HG02759 (cell line): ENCODE measurements around the gene PNRC1.
A peak's percentile ranks its signal among the peaks of the same experiment; 100 is the strongest.
"Not testable (repeated sequence)": the region's sequence is repeated elsewhere in the genome, so short reads cannot be mapped to it uniquely, and the experiment has no call there.

Experiments
- ATAC-seq: cut with Tn5 transposase; IDR thresholded peaks from one replicate; pipeline ENCODE4 v1.9.1; 2021; ENCODE audit warnings: mild to moderate bottlenecking, moderate library complexity; ENCODE audit not compliant: unreplicated experiment

PNRC1 gene

DNA sequence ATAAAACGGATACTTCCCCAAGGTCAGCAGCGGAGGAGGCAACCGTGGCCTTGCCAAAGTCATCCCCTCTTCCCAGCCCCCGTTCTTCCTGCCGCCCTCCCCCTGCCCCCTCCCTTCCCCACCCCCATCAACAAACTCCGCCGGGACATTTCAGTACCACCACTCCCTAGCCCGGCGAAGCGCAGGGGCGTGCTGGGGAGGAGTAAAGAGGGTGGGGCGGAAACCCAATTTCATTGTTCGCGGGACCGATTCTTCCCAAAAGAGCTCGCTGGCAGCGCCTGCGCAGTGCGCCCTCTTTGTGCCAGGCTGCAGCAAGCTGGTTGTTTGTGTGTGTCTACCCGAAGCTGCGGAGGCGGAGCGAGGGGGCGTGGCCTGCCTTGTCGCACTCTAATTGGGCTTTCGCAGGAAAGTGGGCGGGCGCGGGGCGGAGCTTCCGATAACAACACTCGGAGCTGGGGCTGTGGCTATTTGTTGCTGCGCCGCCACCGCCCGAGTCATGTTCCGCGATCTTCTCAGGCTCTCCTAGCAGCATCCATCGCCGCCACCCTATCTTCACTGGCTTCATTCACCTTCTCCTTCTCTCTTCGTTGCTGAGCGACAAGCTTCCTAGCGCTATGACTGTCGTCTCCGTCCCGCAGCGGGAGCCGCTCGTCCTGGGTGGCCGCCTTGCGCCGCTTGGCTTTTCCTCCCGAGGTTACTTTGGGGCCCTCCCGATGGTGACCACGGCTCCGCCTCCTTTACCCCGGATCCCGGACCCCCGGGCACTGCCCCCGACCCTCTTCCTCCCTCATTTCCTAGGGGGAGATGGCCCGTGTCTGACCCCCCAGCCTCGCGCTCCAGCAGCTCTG is at the start of gene PNRC1:
TSS of gene PNRC1 (plus strand) at position 471 of the 848 bp plus-strand sequence. CDS start at position 615, 144 bp downstream.
- ATAC-seq = peak; percentile 76

DNA sequence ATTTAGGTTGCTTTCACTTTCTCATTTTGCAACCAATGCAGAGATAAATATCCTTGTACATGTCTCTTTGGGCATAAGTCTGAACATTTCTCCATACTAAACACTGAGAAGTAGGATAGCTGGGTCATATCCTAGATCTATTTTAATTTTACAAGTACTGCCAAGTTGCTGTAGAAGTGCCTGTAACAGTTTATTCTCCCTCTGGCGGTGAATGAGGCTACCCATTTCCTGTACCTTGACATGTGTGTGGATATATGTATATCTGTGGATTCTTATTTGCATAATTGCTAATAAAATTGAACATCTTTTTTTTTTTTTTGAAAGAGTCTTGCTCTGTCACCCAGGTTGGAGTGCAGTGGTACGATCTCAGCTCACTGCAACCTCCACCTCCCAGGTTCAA is 48.0 kb upstream of the PNRC1 start:
- no peak for ATAC-seq

DNA sequence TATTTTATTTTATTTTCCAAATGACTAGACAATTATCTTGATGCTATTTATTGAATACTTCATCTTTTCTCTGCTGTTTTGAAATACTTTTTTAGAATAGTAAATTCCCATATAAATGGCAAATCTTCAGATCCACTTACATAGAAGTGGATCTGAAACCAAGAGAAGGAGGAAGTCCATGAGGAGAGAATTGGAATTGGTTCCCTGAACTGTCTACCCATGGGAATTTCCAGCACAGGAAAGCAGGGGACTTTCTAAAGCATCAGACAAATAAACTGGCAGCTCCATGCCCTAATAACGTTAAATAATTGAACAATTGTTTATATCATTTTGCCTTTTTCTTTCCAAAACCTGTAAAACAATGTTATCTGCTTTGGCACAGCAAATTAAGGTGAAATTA is 47.1 kb upstream of the PNRC1 start:
- ATAC-seq = no peak

DNA sequence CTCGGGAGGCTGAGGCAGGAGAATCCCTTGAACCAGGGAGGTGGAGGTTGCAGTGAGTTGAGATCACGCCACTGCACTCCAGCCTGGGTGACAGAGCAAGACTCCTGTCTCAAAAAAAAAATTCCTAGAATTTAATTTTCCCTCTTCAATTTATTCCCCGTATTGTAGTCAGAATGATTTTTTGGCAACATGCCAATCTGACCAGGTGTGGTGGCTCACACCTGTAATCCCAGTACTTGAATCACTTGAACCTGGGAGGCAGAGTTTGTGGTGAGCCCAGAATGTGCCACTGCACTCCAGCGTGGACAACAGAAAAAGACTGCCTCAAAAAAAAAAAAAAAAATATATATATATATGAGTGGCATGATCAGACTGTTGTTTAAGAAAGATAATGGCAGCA is 46.4 kb upstream of the PNRC1 start:
- not testable (repeated sequence) for ATAC-seq

DNA sequence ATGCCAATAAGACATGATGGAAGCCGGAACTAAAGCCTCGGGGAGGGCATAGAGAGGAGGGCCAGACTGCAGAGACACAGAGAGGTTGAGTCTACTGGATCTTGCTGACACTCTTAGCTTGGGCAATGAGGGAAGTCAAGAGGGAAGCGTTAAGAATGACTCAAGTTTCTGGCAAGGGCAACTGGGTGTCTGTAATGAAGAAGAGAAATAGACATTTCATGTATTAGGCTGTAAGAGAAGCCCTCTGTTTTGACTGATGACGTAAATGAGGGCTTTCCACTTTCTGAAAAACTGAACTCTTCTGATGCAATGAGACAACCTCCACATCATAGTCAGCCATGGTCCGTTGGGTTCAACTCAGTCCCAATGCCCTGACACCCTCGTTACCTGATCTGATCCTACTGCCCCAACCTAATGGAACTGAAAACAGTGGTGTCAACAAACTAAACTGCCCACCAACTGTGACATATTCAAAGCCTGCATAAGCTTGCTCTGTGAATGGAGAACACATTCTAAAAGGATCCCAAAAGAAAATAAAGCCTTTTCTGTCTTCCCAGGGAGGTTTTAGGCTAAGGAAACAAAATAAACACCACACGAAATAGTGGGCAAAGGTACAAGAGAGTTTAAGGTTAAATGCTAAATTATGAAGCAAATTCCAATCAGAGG is 45.8 kb upstream of the PNRC1 start:
- no peak for ATAC-seq

DNA sequence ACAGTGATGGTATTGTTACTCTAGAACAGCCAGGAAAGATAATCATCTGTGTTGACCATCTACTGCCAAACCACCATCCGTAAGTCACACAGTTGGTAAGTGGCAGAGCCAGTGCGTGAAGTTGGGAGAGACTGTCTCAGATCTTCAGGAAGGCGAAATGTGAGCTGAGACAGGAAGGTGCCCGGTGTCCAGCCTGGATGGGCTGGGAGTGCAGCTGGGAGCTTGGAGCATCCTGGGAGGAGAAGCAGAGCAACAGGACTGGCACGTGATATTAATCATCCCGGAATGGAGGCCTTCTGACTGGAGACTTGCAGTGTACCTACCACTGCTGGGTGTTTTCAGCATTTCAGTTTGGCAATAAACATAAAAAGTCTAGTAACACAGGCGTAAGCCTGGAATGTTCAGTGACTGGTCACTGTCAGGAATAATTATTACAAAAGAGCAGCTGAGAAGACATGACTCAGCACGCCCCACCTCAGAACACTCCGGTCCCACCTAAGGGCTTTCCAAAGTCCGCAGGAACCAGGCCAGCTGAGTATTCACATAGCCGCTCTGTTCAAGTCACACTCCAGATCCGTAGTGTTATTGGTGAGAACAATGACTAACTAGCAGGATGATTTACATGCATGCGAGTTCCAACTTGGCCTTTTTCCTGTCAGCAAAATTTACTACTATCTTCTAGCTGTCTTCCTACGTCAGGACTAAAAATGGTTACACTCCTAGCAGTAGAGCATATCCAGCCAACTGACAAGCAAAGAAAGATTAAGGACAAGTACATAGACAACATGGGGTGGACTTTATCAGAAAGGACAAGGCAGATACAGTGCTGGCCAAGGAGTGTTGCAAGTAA is 45.1 kb upstream of the PNRC1 start:
- no peak for ATAC-seq

DNA sequence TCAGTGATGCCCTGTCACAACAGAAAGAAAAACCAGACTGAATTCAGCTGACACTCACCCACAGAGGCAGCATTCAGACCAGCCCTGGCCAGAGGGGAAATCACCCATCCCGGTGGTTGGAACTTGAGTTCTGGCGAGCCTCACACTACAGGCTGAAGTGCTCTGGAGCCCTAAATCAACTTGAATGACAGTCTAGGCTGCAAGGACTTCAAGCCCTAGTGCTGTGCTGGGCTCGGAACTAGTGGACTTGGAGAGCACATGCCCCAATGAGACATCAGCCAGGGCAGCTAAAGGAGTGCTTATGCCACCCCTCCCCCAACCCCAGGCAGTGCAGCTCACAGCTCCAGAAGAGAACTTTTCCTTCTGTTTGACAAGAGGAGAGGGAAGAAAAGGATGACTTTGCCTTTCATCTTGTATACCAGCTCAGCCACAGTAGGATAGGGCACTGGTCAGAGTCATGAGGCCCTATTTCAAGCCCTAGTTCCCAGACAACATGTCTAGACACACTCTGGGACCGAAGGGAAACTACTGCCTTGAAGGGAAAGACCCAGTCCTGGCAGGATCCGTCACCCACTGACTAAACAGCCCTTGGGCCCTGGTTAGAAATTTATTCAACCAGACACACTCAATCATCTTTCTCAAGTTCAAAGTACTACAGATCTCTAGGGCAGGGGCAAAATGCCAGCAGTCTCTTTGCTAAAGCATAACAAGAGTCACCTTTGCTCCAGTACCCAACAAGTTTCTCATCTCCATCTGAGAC is 43.2 kb upstream of the PNRC1 start:
- no peak for ATAC-seq

DNA sequence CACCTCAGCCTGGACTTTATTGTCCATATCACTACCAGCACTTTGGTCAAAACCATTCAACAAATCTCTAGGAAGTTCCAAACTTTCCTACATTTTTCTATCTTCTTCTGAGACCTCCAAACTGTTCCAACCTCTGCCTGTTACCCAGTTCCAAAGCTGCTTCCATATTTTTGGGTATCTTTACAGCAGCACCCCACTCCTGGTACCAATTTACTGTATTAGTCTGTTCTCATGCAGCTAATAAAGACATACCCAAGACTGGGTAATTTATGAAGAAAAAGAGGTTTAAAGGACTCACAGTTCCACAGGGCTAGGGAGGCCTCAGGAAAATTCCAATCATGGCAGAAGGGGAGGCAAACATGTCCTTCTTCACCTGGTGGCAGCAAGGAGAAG is 42.7 kb upstream of the PNRC1 start:
- ATAC-seq = not testable (repeated sequence)

DNA sequence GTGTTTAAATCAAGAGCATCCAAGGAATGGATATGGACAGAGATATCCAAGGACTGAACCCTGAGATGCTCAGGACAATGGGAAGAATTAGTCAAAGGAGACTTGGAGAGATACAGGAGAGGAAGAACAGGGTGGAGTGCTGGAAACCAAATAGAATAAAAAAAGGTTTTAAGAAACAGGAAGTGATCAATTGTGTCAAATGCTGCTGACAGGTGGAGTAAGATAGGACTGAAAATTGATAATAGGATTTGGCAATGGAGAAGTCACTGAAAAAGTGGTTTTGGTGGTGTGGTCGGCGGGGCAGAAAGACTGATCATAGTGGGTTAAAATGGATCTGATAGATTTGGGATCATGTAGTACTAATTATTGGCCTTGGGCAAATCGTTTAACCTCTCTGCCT is 37.9 kb upstream of the PNRC1 start:
- ATAC-seq = no peak

DNA sequence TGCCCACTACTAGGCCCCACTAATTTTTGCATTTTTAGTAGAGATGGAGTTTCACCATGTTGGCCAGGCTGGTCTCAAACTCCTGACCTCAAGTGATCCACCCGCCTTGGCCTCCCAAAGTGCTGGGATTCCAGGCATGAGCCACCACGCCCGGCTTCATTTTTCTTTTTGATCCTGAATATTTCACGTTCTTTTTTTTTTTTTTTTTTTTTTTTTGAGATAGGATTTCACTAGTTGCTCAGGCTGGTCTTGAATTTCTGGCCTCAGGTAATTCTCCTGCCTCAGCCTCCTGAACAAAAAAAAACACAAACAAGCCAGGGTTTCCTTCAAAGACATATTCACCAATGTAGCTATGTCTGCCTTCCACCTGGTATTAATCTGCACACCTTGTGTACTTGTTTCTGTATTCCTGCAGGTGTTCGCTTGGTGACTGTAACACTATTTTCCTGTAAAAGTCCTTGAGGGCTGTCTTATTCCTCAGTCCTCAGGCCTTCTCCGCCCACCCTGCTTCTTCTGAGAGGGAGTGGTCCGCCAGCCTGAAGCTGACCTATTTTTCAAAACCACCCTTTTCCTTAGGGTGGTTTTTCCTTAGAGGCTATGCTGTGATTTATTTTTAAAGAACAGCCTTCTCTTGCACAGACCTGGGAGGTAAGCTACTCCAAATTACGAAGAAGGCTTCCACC is 36.1 kb upstream of the PNRC1 start:
- ATAC-seq = no peak

DNA sequence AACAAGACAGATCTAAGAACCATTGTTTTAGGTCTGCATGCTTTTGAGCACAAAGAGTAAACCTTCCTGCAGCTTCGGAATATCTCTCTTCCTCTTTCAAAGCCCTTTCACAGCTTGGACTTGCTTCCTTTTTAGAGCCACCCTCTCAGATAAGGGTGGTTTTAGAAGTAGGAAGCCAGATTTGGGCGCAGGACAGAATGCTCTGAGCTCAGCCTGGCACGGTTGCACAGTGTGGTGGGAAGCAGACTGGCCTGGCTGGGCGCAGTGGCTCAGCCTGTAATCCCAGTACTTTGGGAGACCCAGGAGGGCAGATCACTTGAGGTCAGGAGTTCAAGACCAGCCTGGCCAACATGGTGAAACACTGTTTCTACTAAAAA is 35.6 kb upstream of the PNRC1 start:
- ATAC-seq = no peak

DNA sequence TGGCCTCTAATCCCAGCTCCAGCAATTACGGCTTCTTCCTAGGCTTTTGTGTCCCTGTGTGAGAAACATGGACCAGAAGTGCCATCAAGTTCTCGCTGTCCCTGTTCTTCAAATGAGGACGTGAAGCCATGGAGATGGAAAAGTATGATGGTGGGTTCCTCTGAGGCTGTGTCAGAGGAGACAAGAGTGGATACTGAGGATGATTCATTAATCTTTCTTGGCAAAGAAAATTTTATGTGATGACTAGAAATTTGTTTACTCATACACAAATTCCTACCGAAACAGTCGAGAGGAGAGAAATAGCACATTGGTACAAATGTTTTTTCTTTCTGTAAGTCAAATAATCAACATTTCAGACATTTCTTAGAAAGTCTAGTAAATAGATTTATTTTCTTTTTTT is 35.0 kb upstream of the PNRC1 start:
- no peak for ATAC-seq

DNA sequence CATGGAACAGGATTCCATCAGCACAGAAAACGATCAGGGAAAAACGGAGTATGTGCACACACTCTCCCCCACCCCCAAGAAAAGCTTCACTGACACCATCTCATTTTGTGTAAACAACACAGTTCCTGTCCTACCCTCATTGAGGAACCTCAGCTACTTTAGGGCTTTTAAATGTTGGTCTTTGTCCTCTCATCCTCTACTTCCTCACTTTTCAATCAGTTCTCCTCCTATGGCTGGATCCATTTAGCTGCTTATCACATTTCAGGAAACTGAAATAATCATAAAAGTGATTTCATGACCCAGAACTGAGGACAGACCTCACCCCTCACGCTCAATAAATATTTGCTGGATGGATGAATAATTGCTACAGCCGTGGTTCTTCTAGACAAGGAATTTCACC is 33.1 kb upstream of the PNRC1 start:
- no peak for ATAC-seq

DNA sequence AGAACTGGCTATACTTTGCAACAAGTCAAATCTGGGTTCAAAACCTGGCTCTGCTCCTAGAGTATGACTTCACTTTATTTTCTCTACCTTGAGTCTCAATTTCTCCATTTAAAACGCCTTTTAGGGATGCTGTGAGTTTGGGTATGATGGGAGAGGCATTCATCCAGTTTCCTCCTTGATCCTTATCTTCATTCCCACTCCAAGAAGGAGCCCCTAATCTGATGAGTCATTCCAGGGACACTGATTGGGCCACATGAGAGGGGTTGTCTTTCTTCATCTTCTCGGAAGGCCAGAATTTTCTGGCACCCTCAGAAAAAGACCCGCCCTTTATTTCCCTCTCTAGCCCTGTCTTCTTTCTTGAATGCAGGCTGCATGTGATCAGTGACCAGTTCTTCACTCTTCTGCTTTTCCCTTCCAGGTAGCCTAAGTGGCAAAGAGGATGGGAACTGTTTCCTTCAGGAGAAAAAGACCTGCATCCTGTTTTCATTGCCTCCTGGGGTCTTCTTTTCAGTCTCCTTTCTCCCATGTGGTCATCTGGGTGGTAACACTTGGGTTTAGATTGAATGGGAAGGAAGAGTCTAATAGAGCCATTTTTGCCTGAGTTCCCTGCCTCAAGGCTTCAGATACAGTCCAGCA is 32.1 kb upstream of the PNRC1 start:
- ATAC-seq = no peak

DNA sequence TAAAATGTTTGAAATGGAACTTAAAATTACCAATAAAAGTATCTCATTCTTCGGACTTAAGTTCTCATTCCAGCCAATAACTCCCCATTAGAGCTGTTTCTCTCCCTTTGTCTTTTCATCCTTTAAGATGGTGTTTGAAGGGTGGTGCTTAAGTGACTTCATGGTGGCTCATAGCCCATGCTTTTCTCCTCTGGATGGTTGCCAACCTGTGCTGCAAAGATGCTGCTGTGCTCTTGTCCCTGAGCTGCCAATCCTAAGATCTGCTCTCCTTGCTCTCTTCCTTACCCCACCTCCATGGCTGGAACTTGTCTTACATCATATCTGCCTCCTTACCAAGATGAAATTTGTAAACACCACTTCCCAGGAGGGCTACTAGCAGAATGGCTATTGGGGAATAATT is 31.6 kb upstream of the PNRC1 start:
- no peak for ATAC-seq

DNA sequence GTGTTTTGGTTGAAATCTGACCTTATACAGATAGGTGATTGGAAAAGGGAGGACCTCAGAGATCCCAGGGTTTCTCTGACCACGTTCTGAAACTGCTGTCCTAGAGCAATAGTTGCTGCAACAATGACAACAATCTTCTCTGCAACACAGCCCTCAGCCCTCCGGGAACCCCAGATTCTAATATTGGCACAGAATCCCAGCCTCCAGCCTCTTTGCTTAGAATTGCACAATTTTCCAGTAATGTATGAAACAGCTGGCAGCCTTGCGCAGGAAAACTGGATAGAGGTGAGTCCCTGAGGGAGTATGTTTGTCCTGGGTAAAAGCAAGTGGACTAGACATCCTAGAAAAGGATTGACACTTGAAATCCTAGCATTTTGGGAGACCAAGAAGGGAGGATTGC is 30.4 kb upstream of the PNRC1 start:
- ATAC-seq = no peak

DNA sequence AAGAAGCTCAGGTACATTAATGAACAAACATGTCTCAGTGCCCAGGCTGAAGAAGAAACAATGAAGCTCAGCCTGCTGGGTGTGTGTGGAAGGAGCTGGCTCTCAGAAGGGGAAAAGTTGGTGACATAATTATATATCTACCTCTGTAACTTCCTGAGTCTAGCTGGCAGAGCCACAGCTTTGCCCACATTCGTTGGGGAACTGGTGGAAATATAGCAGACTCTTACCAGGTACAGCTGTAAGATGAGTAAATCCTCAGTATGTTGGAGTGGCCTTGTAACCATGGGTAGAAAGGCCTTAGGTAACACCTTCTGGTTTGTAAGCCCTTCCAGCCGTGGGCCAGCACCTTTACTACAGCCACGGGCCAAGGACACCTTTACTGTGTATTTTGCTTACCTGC is 29.9 kb upstream of the PNRC1 start:
- no peak for ATAC-seq

DNA sequence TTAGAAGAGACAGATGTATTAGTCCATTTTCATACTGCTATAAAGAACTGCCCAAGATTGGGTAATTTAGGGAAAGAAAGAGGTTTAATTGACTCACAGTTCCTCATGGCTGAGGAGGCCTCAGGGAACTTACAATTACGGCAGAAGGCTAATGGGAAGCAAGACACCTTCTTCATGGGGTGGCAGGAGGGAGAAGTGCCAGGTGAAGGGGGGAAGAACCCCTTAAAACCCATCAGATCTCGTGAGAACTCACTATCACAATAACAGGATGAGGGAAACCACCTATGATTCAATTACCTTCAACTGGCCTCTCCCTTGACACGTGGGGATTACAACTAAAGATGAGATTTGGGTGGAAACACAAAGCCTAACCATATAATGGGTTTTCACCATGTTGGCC is 28.9 kb upstream of the PNRC1 start:
- ATAC-seq = no peak

DNA sequence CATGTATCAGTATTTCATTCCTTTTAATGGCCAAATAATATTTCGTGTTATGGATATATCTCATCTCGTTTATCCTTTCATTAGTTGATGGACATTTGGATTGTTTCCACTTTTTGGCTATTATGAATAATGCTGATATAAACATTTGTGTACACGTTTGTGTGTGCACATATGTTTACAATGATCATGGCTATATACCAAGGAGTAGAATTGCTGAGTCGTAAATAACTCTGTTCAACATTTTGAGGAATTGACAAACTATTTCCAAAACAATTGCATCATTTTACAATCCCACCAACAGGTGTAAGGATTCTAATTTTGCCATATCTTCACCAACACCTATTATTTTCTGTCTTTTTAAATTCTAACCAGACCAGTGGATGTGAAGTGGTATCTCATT is 26.3 kb upstream of the PNRC1 start:
- ATAC-seq = no peak

DNA sequence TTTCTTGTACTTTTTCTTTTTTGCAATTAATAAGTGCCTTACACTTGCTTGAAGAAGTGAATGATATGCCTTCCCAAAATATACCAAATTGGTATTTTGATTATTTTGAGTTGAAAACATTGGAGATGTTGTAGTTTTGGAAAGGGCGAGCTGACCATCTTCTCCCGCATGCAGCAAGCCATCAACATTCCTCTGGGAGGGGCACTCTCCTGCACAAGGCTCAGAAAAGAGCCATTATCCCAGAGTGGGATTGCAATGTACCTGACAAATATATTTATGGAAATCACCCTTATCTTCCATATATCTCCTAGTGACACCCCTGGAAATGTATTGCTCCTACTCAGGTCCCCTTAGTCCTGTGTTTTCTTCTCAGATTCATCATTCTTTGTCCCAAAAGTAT is 22.8 kb upstream of the PNRC1 start:
- ATAC-seq = no peak
